ENCODE data around the gene RBM39. TPM values are rescaled to one million over a fixed set of nuclear protein-coding genes. Genes with fewer than 3 reads are reported as not detected.

RBM39 gene
- total RNA-seq, 1 donor from 2014 or later = 299 TPM

GRCh38 chr20:35681960-35682359 lies 60.1 kb downstream of the RBM39 start:
- no peak overlapping the region for H3K4me3 ChIP-seq
- DNase-seq = no peak
- H3K27me3 ChIP-seq (ENCODE audit: low read depth) = no peaks in the 10 kb centered on the region
- no peak overlapping the region for H3K27ac ChIP-seq
- intact Hi-C loops (cut with DNase I) = no loop called here
- H3K36me3 ChIP-seq = peaks cover 68% of the 10 kb centered on the region
- no peaks in the 10 kb centered on the region for H3K9me3 ChIP-seq
- ATAC-seq = no peak
- TF ChIP-seq CTCF (IDR thresholded peaks at IDR 0.05) = no peak
- H3K4me1 ChIP-seq = no peaks in the 10 kb centered on the region

GRCh38 chr20:35680452-35681183 lies 61.4 kb downstream of the RBM39 start:
- intact Hi-C loops (cut with DNase I) = no loop called here
- ATAC-seq = peak in 1 of 2 donors; percentile 46

GRCh38 chr20:35674921-35675320 lies 67.1 kb downstream of the RBM39 start:
- H3K27ac ChIP-seq = no peak overlapping the region
- no peak for TF ChIP-seq CTCF (IDR thresholded peaks at IDR 0.05)
- intact Hi-C loops (cut with DNase I) = no loop called here
- DNase-seq = no peak
- H3K4me1 ChIP-seq = no peaks in the 10 kb centered on the region
- no peaks in the 10 kb centered on the region for H3K9me3 ChIP-seq
- H3K4me3 ChIP-seq = no peak overlapping the region
- no peak for ATAC-seq
- H3K36me3 ChIP-seq = peaks cover 96% of the 10 kb centered on the region
- H3K27me3 ChIP-seq (ENCODE audit: low read depth) = no peaks in the 10 kb centered on the region

More at GRCh38 chr20:35680452-35681183, 61.4 kb downstream of the RBM39 start:
- no peak for TF ChIP-seq CTCF (IDR thresholded peaks at IDR 0.05)
- Histone ChIP-seq H3K27ac (no peak overlapping the region), H3K9me3 (no peaks in the 10 kb centered on the region), H3K4me3 (no peak overlapping the region), H3K27me3 (ENCODE audit: low read depth) (no peaks in the 10 kb centered on the region), H3K36me3 (peaks cover 66% of the 10 kb centered on the region), H3K4me1 (no peaks in the 10 kb centered on the region)
- no peak for DNase-seq

- no peak for TF ChIP-seq CTCF (IDR thresholded peaks at IDR 0.05)
- DNase-seq = no peak
- Histone ChIP-seq H3K36me3 (peaks cover 97% of the 10 kb centered on the region), H3K27ac (no peak overlapping the region), H3K9me3 (no peaks in the 10 kb centered on the region), H3K4me1 (no peaks in the 10 kb centered on the region), H3K27me3 (ENCODE audit: low read depth) (no peaks in the 10 kb centered on the region), H3K4me3 (no peak overlapping the region)
- intact Hi-C loops (cut with DNase I) = no loop called here
- no peak for ATAC-seq
Measured at GRCh38 chr20:35673884-35674283, 68.2 kb downstream of the RBM39 start.

- intact Hi-C loops (cut with DNase I) = no loop called here
- Histone ChIP-seq H3K9me3 (no peaks in the 10 kb centered on the region), H3K4me1 (no peaks in the 10 kb centered on the region), H3K27ac (no peak overlapping the region), H3K36me3 (peaks cover 65% of the 10 kb centered on the region), H3K4me3 (no peak overlapping the region), H3K27me3 (ENCODE audit: low read depth) (no peaks in the 10 kb centered on the region)
- TF ChIP-seq CTCF (IDR thresholded peaks at IDR 0.05) = no peak
- ATAC-seq (no peak), DNase-seq (no peak)
Measured at GRCh38 chr20:35669681-35670080, 72.4 kb downstream of the RBM39 start.

Measured in lower lobe of right lung (tissue), 2 donors.